Activated T-cell treated with anti-CD3 and anti-CD28 coated beads for 1 hour (primary cell): Measurements from ENCODE around the gene ACTL6B.

Experiments
- DNase-seq: peaks from one replicate; pipeline ENCODE4 v3.0.0-alpha.2; 2020; ENCODE audit warnings: low read depth

ACTL6B gene

GRCh38 chr7:100626530-100627237, 29.6 kb downstream of the ACTL6B start:
- peak; percentile 79 for DNase-seq

- DNase-seq = no peak
Measured at GRCh38 chr7:100626055-100626454, 30.2 kb downstream of the ACTL6B start.

GRCh38 chr7:100623951-100624824, 32.1 kb downstream of the ACTL6B start:
- DNase-seq = no peak

GRCh38 chr7:100621554-100621953, 34.7 kb downstream of the ACTL6B start:
- no peak for DNase-seq

- DNase-seq = no peak
Measured at GRCh38 chr7:100620804-100621203, 35.4 kb downstream of the ACTL6B start.

- DNase-seq = no peak
Measured at GRCh38 chr7:100620239-100620638, 36.0 kb downstream of the ACTL6B start.

GRCh38 chr7:100614308-100614861, 41.9 kb downstream of the ACTL6B start:
- DNase-seq = no peak

GRCh38 chr7:100613412-100614175, 42.7 kb downstream of the ACTL6B start:
- DNase-seq = no peak

GRCh38 chr7:100612730-100613390, 43.4 kb downstream of the ACTL6B start:
- DNase-seq = no peak

- DNase-seq = peak; percentile 98
Measured at GRCh38 chr7:100611983-100612729, 44.1 kb downstream of the ACTL6B start, which contains the start of gene MOSPD3. TSS of gene MOSPD3 (plus strand) at chr7:100612540. CDS start at chr7:100612792, 252 bp downstream.

GRCh38 chr7:100609958-100610357, 46.3 kb downstream of the ACTL6B start:
- no peak for DNase-seq

GRCh38 chr7:100607111-100607510, 49.1 kb downstream of the ACTL6B start:
- DNase-seq = no peak

GRCh38 chr7:100606313-100606712, 49.9 kb downstream of the ACTL6B start:
- no peak for DNase-seq

- no peak for DNase-seq
Measured at GRCh38 chr7:100604976-100605911, 51.0 kb downstream of the ACTL6B start.

- DNase-seq = peak; percentile 63
Measured at GRCh38 chr7:100604028-100604975, 51.9 kb downstream of the ACTL6B start.

- DNase-seq = no peak
Measured at GRCh38 chr7:100603726-100604027, 52.6 kb downstream of the ACTL6B start.

GRCh38 chr7:100602889-100603725, 53.1 kb downstream of the ACTL6B start:
- DNase-seq = no peak

GRCh38 chr7:100600730-100601038, 55.6 kb downstream of the ACTL6B start:
- no peak for DNase-seq
